SK-N-SH treated with all-trans-retinoic acid at 6 μM for 48 hours (cell line): Measurements from ENCODE around the gene HCN2.

Experiments used
- CSRNP3 ChIP-seq: fragments of 250-450 bp; sonication (Bioruptor Pico); IDR thresholded peaks from 2 replicates; pipeline ENCODE4 v1.5.1; 2021; ENCODE audit warnings: mild to moderate bottlenecking, moderate library complexity
- PATZ1 ChIP-seq: fragments of 250-450 bp; sonication (Bioruptor Pico); IDR thresholded peaks from 2 replicates; pipeline ENCODE4 v1.8.0; 2020; ENCODE audit warnings: mild to moderate bottlenecking, moderate library complexity, borderline replicate concordance
- PPARA ChIP-seq: fragments of 250-450 bp; sonication (Bioruptor Pico); IDR thresholded peaks from 2 replicates; pipeline ENCODE4 v1.5.0; 2020; ENCODE audit warnings: mild to moderate bottlenecking, borderline replicate concordance

- no peak for TF ChIP-seq PPARA (CRISPR knock-in tag)
- no peak for TF ChIP-seq PATZ1 (CRISPR knock-in tag)
- no peak for TF ChIP-seq CSRNP3
These were observed 3.4 kb downstream of the HCN2 start for GRCh38 chr19:593055-593454.
